Glomerular visceral epithelial cell (primary cell): Measurements from ENCODE around the gene CXXC5.
"Not testable (repeated sequence)": the region's sequence is repeated elsewhere in the genome, so short reads cannot be mapped to it uniquely, and the experiment has no call there.

Experiments
- DNase-seq: peaks from one replicate; pipeline ENCODE4 v3.0.0-alpha.2; 2016; ENCODE audit errors: extremely low spot score

CXXC5 gene

DNA sequence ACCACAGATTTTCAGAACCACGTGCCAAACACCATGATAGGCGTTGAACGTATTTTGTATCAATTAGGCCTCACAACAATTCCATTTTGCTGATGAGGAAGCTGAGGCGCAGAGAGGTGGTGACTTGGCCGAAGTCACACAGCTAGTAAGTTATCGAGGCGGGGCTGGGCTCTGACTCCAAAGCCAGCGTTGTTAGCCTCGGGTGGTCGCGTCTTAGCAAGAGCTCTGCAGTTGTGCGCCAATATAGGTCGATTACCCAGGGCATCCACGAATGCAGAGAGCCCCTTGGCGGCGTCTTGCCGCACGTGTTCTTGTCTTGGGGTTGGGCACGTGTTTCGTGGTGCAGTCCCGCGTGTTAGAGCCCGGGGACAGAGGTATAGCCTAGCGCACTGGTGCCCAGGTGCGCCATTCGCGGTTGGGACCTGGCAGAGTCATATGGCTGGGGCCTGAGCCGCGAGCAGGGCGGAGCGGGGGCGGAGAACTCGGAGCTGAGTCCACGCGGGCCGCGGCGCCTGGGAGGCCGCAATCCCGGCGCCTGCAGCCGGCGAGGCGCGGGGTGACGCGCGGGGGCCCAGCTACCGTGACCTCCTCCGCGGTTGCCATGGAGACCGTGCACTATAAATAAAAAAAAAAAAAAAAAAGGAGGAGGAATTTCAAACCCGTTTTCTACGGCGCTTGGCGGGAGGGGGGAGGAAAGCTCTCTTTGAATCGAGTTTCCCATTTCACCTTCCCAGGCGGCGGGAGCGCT, 62.3 kb downstream of the CXXC5 start:
- DNase-seq = peak; percentile 94

DNA sequence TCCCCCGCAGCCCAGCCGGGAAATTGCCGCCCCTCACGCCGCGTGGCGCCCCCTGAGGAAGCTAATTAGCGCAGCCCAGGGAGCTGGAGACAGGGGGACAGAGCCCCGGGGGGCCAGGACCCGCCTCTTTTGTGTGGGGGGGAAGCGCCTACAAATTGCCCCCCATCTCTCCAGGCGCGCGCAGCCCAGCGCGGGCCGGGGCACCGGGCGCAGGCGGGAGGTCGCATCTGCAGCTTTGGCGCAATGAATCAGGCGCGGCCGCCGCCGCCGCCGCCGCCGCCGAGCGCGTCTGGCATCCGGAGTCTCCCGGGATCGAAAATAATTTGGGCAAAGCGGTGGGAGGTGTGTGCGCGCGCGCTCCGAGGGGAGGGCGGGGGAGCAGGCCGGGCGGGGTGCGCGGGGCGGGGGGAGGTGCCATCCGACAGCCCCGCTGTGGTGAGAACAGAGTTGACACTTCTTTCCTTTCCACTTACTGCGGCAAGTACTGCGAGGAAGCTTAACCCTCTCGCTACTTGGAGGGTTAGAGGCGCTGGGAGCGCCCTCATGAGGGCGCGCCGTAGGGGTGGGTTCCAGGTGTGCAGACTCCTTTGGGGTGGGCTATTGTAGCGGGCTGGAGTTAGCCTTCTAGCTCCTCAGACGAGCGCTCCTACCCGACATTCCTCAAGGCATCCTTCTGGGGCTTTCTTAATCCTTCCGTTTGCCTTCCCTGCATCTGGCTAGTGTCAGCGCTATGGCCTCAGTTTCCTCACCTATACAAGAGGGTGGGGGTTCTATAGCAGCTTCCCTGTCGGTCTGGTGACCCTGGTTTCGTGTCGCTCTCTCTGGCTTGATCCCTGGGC, 63.1 kb downstream of the CXXC5 start:
- peak; percentile 86 for DNase-seq

DNA sequence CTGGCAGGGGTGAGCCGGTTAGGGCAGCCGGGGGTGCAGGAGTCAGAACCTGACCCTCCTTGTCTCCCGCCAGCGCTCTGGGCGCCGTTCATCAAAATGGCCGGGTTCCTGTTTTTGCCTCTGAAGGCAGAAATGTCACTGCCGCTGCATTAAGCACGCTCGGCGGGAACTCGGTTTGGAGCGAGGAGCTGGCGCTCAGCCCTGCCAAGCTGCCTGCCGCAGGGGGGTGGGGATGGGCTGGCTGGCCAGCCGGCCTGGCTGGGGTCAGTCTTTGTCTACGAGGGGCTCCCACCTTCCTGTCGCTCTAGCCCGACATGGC, 63.7 kb downstream of the CXXC5 start:
- DNase-seq = no peak

DNA sequence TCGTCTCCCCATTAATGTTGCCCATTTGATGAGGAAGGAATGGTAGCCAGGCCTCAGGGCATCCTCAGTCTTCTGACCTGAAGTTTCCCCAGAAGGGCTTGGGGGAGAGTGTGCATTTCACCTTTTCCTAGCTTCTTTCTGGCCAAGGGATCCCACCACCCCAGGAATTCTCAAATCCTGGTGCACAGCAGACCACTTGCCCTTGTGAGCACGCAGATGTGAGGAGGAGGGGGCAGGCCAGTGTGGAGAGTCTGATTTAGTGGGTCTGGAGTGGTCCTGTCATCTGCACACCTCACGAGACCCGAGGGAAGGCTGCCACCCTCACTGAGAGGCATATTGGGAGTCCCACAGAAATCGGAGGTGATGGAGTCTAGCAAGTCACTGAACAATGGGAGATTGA, 64.3 kb downstream of the CXXC5 start:
- DNase-seq = no peak

DNA sequence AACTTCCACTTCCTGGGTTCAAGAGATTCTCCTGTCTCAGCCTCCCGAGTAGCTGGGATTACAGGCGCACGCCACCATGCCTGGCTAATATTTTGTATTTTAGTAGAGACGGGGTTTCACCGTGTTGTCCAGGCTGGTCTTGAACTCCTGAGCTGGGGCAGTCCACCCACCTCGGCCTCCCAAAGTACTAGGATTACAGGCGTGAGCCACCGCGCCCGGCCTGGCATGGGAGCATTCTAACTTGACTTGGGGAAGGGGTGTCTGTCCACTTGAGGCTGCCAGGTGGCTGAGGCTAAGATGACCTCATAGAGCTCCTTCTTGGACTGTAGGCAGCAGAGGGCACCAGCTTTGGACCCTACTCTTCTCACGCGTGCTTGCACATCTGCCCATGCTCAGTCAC, 65.7 kb downstream of the CXXC5 start:
- DNase-seq = not testable (repeated sequence)

DNA sequence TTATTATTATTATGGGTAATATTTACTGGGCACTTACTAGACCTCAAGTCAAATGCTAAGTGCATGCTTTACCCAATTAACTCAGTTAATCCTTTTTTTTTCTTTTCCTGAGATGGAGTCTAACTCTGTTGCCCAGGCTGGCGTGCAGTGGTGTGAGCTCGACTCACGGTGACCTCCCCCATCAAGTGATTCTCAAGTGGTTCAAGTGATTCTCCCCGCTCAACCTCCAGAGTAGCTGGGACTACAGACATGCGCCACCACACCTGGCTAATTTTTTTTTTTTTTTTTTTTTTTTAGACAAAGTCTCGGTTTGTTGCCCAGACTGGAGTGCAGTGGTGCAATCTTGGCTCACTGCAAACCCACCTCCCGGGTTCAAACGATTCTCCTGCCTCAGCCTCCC, 69.1 kb downstream of the CXXC5 start:
- no peak for DNase-seq

DNA sequence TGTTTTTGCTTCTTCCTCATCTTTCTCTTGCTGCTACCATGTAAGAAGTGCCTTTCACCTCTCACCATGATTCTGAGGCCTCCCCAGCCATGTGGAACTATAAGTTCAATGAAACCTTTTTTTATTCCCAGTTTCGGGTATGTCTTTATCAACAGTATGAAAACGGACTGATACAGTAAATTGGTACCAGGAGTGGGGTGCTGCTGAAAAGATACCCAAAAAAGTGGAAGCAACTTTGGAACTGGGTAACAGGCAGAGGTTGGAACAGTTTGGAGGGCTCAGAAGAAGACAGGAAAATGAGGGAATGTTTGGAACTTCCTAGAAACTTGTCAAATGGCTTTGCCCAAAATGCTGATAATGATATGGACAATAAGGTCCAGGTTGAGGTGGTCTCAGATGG, 70.3 kb downstream of the CXXC5 start:
- DNase-seq = not testable (repeated sequence)

DNA sequence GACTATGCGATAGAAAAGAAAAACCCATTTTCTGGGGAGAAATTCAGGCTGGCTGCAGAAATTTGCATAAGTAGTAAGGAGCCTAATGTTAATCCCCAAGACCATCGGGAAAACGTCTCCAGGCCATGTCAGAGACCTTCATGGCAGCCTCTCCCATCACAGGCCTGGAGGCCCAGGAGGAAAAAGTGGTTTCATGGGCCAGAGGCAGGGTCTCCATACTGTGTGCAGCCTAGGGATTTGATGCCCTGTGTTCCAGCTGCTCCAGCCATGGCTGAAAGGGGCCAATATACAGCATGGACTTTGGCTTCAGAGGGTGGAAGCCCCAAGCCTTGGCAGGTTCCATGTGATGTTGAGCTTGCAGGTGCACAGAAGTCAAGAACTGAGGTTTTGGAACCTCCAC, 71.8 kb downstream of the CXXC5 start:
- DNase-seq = not testable (repeated sequence)

DNA sequence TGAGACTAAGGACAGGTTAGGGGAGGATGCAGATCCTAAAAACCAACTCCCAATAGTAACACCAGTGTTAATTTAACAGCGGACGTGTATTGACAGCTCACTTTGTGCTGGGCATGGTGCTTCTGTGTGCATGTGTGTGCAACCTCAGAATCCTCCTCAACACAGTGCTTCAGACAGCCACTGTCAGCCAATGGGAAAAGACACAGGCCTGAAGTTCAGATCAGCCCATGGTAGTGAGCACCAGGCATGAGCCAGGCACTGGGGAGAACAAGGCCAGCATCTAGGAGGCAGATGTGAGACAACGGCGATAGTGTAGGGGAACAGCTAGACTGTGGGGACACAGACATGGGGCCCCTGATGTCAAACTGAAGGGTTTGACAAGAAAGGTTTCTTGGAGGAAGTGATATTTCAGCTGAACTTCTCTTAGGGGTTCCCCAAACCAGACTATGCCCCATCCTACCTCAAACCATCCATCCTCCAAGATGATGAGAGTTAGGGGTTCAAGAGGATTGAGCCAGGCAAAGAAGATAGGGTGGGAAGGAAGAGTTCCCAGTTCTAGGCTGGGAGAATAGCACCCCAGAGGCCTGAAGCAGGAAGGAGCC, 75.9 kb downstream of the CXXC5 start:
- no peak for DNase-seq

DNA sequence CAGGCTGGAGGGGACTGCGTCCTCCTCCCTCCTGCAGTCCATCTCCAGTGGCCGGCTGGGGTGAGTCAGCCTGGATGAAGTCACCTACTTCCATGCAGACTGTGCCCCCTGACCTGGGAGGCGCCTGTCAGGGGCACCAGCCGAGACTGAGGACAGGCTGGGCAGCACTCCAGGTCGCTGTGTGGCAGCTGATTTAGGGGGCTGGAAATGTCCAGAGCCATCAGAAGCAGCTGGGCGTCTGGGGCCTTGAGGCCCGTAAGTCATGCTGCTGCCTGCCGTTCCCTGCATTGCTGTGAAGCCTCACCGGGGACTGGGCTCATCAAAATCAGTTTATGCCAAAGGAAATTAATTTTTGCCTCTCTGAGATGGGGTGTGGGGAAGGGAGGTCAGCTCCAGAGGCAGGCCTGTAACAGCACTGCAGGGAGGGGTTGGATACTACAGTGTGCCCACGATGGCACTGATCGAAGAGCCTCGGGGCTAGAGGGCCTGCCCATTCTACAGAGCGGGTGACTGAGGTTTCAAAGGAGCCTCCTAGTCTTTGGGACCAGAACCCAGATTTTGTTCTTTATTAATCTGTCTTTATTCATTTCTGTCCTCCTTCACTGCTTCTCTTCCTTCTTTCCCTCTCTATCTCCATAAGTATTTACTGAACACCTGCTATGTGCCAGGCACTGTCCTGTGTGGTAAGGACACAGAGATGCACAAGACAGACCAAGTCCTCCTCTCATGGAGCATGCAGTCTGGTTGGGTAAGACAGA, 77.1 kb downstream of the CXXC5 start:
- DNase-seq = peak; percentile 96

DNA sequence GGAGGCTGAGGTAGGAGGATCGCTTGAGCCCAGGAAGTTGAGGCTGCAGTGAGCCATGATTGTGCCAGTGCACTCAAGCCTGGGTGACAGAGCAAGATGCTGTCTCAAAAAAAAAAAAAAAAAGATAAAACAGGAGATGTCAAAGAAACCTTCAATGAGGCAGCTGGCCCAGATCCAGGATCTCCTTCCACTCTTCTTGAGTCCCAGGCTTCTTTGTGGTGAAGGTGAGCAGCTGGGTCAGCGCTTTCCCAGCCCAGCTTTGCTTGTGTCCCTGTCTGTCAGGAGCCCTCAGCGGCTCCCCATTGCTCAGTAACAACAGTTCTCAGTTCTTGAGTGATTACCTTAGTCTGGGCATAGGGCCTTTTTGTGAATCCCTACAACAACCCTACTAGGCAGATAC, 78.1 kb downstream of the CXXC5 start:
- DNase-seq = peak; percentile 70

DNA sequence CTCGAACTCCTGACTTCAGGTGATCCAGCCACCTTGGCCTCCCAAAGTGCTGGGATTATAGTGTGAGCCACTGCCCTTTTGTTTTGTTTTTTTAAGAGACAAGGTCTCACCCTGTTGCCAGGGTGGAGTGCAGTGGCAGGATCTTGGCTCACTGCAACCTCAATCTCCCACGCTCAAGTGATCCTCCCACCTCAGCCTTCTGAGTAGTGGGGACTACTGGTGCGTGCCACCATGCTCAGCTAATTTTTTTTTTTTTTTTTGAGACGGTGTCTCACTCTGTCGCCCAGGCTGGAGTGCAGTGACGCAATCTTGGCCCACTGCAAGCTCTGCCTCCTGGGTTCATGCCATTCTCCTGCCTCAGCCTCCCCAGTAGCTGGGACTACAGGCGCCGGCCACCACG, 79.5 kb downstream of the CXXC5 start:
- DNase-seq = peak; percentile 96

DNA sequence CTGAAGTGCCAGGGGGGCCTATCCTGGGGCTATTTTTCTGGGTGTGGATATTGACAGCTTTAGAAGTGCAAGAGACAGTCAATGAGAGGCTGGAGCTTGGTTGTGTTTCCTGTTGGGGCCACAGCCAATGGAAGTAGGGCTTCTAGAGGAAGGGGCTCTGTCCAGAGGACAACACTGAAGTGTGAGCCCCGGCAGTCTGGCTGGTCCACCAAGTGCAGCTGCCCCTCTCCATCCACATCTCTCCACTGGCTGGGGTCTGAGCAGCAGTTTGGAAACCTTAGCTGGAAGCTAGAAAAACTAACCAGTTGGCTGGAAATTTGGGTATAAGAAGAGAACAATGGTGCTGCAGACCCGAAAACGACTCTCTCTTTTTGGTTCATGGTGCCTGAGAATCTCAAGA, 83.1 kb downstream of the CXXC5 start:
- no peak for DNase-seq

DNA sequence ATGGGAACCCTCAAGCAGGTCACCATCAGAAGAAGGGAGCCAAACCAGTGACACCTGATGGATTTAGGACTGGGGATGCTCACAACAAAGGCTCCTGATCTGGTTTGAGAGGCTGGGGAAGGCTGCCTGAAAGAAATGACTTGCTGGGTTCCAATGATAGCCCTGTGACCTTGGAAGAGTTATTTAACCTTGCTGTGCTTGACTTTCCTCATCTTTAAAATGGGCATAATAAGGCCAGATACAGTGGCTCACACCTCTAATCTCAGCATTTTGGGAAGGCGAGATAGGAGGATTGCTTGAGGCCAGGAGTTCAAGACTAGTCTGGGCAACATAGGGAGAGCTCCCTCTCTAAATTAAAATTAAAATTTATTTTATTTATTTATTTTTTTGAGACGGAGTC, 83.9 kb downstream of the CXXC5 start:
- no peak for DNase-seq

DNA sequence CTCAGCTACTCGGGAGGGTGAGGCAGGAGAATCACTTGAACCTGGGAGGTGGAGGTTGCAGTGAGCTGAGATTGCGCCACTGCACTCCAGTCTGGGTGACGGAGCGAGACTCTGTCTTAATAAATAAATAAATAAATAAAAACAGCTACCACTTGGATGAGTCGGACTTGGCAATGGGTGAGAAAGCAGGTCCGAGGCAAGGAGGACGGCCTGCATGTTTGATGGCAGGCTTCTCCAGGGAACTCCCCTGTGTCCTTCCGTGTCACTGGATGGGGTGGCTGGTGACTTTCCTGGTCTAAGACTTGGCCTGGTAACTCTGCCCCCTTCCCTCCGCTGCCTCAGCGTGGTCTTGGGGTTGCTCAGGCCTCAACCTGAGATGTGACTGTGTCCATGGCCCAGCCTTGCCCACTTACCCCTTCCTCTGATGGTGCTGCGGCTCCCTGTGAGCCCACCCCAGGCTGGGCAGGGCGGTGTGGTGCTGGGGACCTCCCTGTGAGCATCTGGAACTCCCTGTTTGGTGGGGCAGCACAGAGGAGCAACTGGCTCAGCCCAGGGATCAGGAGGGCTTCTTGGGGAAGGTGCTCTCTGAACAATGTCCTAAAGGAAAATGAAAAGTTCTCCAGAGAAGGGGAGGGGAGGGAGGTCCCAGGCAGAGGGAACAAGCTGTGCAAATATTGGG, 85.0 kb downstream of the CXXC5 start:
- no peak for DNase-seq
